Osteoblast (primary cell): ENCODE results near the gene MAP1S. TPM values are rescaled to one million over a fixed set of nuclear protein-coding genes. Genes with fewer than 3 reads are reported as not detected.

Source experiments
- DNase-seq: peaks from one replicate; pipeline ENCODE4 v3.0.0; 2011; ENCODE audit warnings: low spot score, mixed read lengths; ENCODE audit not compliant: insufficient read length; ENCODE audit errors: missing footprints
- H2AFZ ChIP-seq: 2 replicates; pipeline ENCODE4 v1.6.0; 2011; ENCODE audit warnings: mild to moderate bottlenecking, low read length
- H3K27ac ChIP-seq: 2 replicates; pipeline ENCODE4 v1.5.1; 2011; ENCODE audit warnings: mild to moderate bottlenecking, low read depth, low read length, moderate library complexity
- H3K27me3 ChIP-seq: 2 replicates; pipeline ENCODE4 v1.6.0; 2012; ENCODE audit warnings: mild to moderate bottlenecking, control low read depth, inconsistent platforms, low read length, moderate library complexity; ENCODE audit not compliant: insufficient read depth
- H3K36me3 ChIP-seq: 2 replicates; pipeline ENCODE4 v1.5.1; 2011; ENCODE audit warnings: mild to moderate bottlenecking, low read length, control low read depth, moderate library complexity; ENCODE audit not compliant: insufficient read depth
- H3K4me1 ChIP-seq: 2 replicates; pipeline ENCODE4 v1.5.1; 2011; ENCODE audit warnings: mild to moderate bottlenecking, low read length, control low read depth, moderate library complexity; ENCODE audit not compliant: insufficient read depth
- H3K4me2 ChIP-seq: 2 replicates; pipeline ENCODE4 v1.6.0; 2011; ENCODE audit warnings: mild to moderate bottlenecking, low read length; ENCODE audit not compliant: insufficient read depth
- H3K4me3 ChIP-seq: fragments of 200-600 bp; sonication (generic); 3 replicates; pipeline ENCODE4 v1.5.1; 2012; ENCODE audit warnings: mild to moderate bottlenecking, low read length, inconsistent platforms; ENCODE audit not compliant: insufficient read depth
- H3K79me2 ChIP-seq: 2 replicates; pipeline ENCODE4 v1.6.0; 2012; ENCODE audit warnings: mild to moderate bottlenecking, low read length, control low read depth, inconsistent platforms; ENCODE audit not compliant: insufficient read depth
- H3K9me3 ChIP-seq: 2 replicates; pipeline ENCODE4 v1.5.1; 2011; ENCODE audit warnings: low read depth, low read length, control low read depth
- H4K20me1 ChIP-seq: 2 replicates; pipeline ENCODE4 v1.6.0; 2012; ENCODE audit warnings: mild to moderate bottlenecking, low read length, control low read depth; ENCODE audit not compliant: insufficient read depth
- CTCF ChIP-seq: IDR thresholded peaks from 2 replicates; pipeline ENCODE4 v1.5.1; 2011; ENCODE audit warnings: mild to moderate bottlenecking, low read depth, low read length, moderate library complexity; ENCODE audit errors: extremely low read depth
- total RNA-seq: library from RNA; depleted of rRNA; stranded (reverse); fragments of >200 nt; gene quantifications from 2 replicates; pipeline ENCODE4 v1.2.3, GENCODE V29; 2012

MAP1S gene
- total RNA-seq, 1 donor, result 15.2 TPM

GRCh38 chr19:17754634-17755442 lies 35.6 kb downstream of the MAP1S start:
- Histone ChIP-seq H4K20me1 (no peaks in the 10 kb centered on the region), H3K36me3 (no peaks in the 10 kb centered on the region), H3K4me1 (peaks cover 4% of the 10 kb centered on the region), H3K4me2 (no peak overlapping the region), H3K4me3 (no peak overlapping the region), H2AFZ (no peak overlapping the region), H3K79me2 (no peaks in the 10 kb centered on the region), H3K27me3 (peaks cover 3% of the 10 kb centered on the region), H3K9me3 (no peaks in the 10 kb centered on the region), H3K27ac (no peak overlapping the region)
- DNase-seq, result no peak
- TF ChIP-seq CTCF, result no peak

- H3K79me2 ChIP-seq, result no peaks in the 10 kb centered on the region
- DNase-seq, result no peak
- H3K27ac ChIP-seq, result no peak overlapping the region
- no peaks in the 10 kb centered on the region for H3K9me3 ChIP-seq
- no peak overlapping the region for H3K4me2 ChIP-seq
- H2AFZ ChIP-seq, result no peak overlapping the region
- TF ChIP-seq CTCF, result no peak
- peaks cover 4% of the 10 kb centered on the region for H3K4me1 ChIP-seq
- H3K4me3 ChIP-seq, result no peak overlapping the region
- H3K36me3 ChIP-seq, result no peaks in the 10 kb centered on the region
- H4K20me1 ChIP-seq, result no peaks in the 10 kb centered on the region
- H3K27me3 ChIP-seq, result peaks cover 3% of the 10 kb centered on the region
These were observed 36.2 kb downstream of the MAP1S start for GRCh38 chr19:17755443-17755890.

- Histone ChIP-seq H2AFZ (no peak overlapping the region), H3K9me3 (no peaks in the 10 kb centered on the region), H3K27me3 (peaks cover 3% of the 10 kb centered on the region), H3K4me2 (no peak overlapping the region), H3K27ac (no peak overlapping the region), H3K79me2 (no peaks in the 10 kb centered on the region), H3K36me3 (no peaks in the 10 kb centered on the region), H4K20me1 (no peaks in the 10 kb centered on the region), H3K4me3 (no peak overlapping the region), H3K4me1 (peaks cover 4% of the 10 kb centered on the region)
- TF ChIP-seq CTCF, result no peak
- no peak for DNase-seq
These were observed 36.8 kb downstream of the MAP1S start for GRCh38 chr19:17755977-17756670.

GRCh38 chr19:17757125-17757524 lies 37.8 kb downstream of the MAP1S start:
- H3K36me3 ChIP-seq, result no peaks in the 10 kb centered on the region
- H3K9me3 ChIP-seq, result no peaks in the 10 kb centered on the region
- H3K4me2 ChIP-seq, result no peak overlapping the region
- TF ChIP-seq CTCF, result no peak
- H3K27me3 ChIP-seq, result peaks cover 3% of the 10 kb centered on the region
- H3K4me3 ChIP-seq, result no peak overlapping the region
- no peaks in the 10 kb centered on the region for H3K79me2 ChIP-seq
- no peak overlapping the region for H3K27ac ChIP-seq
- H2AFZ ChIP-seq, result no peak overlapping the region
- H3K4me1 ChIP-seq, result peaks cover 4% of the 10 kb centered on the region
- peak; percentile 93 for DNase-seq
- H4K20me1 ChIP-seq, result no peaks in the 10 kb centered on the region
